ENCODE measurements around the gene DCTN2.

- TF ChIP-seq YY1 (IDR thresholded peaks at IDR 0.05; ENCODE audit: insufficient read depth, insufficient read length) = no peak
- TF ChIP-seq ZNF274 (IDR thresholded peaks at IDR 0.05; ENCODE audit: low read depth, low read length) = no peak
- TF ChIP-seq SUZ12 (IDR thresholded peaks at IDR 0.05; ENCODE audit: extremely low read depth, insufficient read depth, insufficient read length) = no peak
These were observed 31.2 kb upstream of the DCTN2 start for GRCh38 chr12:57577981-57578758.
